IPS-18a (cell line): ENCODE measurements around the gene ORAI2.
"Not testable (repeated sequence)": the region's sequence is repeated elsewhere in the genome, so short reads cannot be mapped to it uniquely, and the experiment has no call there.

ENCODE experiments used
- H3K27ac ChIP-seq: one replicate; pipeline ENCODE4 v1.5.1; 2013; ENCODE audit warnings: low read length
- H3K27me3 ChIP-seq: one replicate; pipeline ENCODE4 v1.6.1; 2013; ENCODE audit warnings: mild to moderate bottlenecking, low read length; ENCODE audit not compliant: control insufficient read depth, insufficient read depth
- H3K36me3 ChIP-seq: one replicate; pipeline ENCODE4 v1.6.1; 2013; ENCODE audit warnings: low read depth, low read length; ENCODE audit not compliant: control insufficient read depth
- H3K4me1 ChIP-seq: one replicate; pipeline ENCODE4 v1.6.1; 2013; ENCODE audit warnings: low read depth, low read length; ENCODE audit not compliant: control insufficient read depth
- H3K4me3 ChIP-seq: one replicate; pipeline ENCODE4 v1.5.1; 2013; ENCODE audit warnings: low read length
- H3K9ac ChIP-seq: one replicate; pipeline ENCODE4 v1.6.1; 2013; ENCODE audit warnings: mild to moderate bottlenecking, low read length, moderate library complexity
- H3K9me3 ChIP-seq: one replicate; pipeline ENCODE4 v1.6.1; 2013; ENCODE audit warnings: low read depth, low read length; ENCODE audit not compliant: control insufficient read depth

ORAI2 gene

GRCh38 chr7:102451371-102452054, 18.1 kb downstream of the ORAI2 start:
- Histone ChIP-seq H3K27me3 (no peaks in the 10 kb centered on the region), H3K36me3 (peaks cover 9% of the 10 kb centered on the region), H3K4me1 (peaks cover 5% of the 10 kb centered on the region), H3K9ac (no peak overlapping the region), H3K9me3 (no peaks in the 10 kb centered on the region), H3K4me3 (no peak overlapping the region), H3K27ac (no peak overlapping the region)

GRCh38 chr7:102452451-102452850, 19.1 kb downstream of the ORAI2 start:
- no peak overlapping the region for H3K27ac ChIP-seq
- no peaks in the 10 kb centered on the region for H3K27me3 ChIP-seq
- no peaks in the 10 kb centered on the region for H3K9me3 ChIP-seq
- H3K4me3 ChIP-seq: no peak overlapping the region
- peaks cover 5% of the 10 kb centered on the region for H3K4me1 ChIP-seq
- H3K36me3 ChIP-seq: peaks cover 6% of the 10 kb centered on the region
- H3K9ac ChIP-seq: no peak overlapping the region

- Histone ChIP-seq H3K4me3 (no peak overlapping the region), H3K9ac (no peak overlapping the region), H3K36me3 (peaks cover 14% of the 10 kb centered on the region), H3K4me1 (peaks cover 5% of the 10 kb centered on the region), H3K27ac (no peak overlapping the region), H3K9me3 (no peaks in the 10 kb centered on the region), H3K27me3 (no peaks in the 10 kb centered on the region)
Observed at GRCh38 chr7:102453319-102453718, 19.9 kb downstream of the ORAI2 start.

- Histone ChIP-seq H3K27me3 (no peaks in the 10 kb centered on the region), H3K9ac (no peak overlapping the region), H3K27ac (no peak overlapping the region), H3K4me1 (peaks cover 5% of the 10 kb centered on the region), H3K36me3 (peaks cover 17% of the 10 kb centered on the region), H3K4me3 (no peak overlapping the region), H3K9me3 (no peaks in the 10 kb centered on the region)
Observed at GRCh38 chr7:102454468-102454867, 21.1 kb downstream of the ORAI2 start.

- H3K4me3 ChIP-seq, H3K27me3 ChIP-seq, H3K9me3 ChIP-seq, H3K9ac ChIP-seq, H3K27ac ChIP-seq, H3K4me1 ChIP-seq: not testable (repeated sequence)
- H3K36me3 ChIP-seq: peaks cover 17% of the 10 kb centered on the region
Observed at GRCh38 chr7:102454932-102455331, 21.6 kb downstream of the ORAI2 start.

- H3K27ac ChIP-seq: no peak overlapping the region
- no peaks in the 10 kb centered on the region for H3K27me3 ChIP-seq
- peaks cover 17% of the 10 kb centered on the region for H3K36me3 ChIP-seq
- H3K4me1 ChIP-seq: peaks cover 5% of the 10 kb centered on the region
- H3K9ac ChIP-seq: no peak overlapping the region
- no peak overlapping the region for H3K4me3 ChIP-seq
- no peaks in the 10 kb centered on the region for H3K9me3 ChIP-seq
Observed at GRCh38 chr7:102455596-102455995, 22.2 kb downstream of the ORAI2 start.

- Histone ChIP-seq H3K27me3 (no peaks in the 10 kb centered on the region), H3K27ac (no peak overlapping the region), H3K4me1 (peaks cover 4% of the 10 kb centered on the region), H3K36me3 (peaks cover 17% of the 10 kb centered on the region), H3K9ac (no peak overlapping the region), H3K9me3 (no peaks in the 10 kb centered on the region), H3K4me3 (no peak overlapping the region)
Observed at GRCh38 chr7:102456327-102456726, 23.0 kb downstream of the ORAI2 start.

GRCh38 chr7:102457352-102457924, 24.1 kb downstream of the ORAI2 start:
- no peaks in the 10 kb centered on the region for H3K4me1 ChIP-seq
- no peaks in the 10 kb centered on the region for H3K27me3 ChIP-seq
- H3K9me3 ChIP-seq: no peaks in the 10 kb centered on the region
- no peak overlapping the region for H3K27ac ChIP-seq
- H3K36me3 ChIP-seq: peaks cover 17% of the 10 kb centered on the region
- H3K9ac ChIP-seq: no peak overlapping the region
- no peak overlapping the region for H3K4me3 ChIP-seq

- H3K4me3 ChIP-seq: no peak overlapping the region
- H3K27me3 ChIP-seq: no peaks in the 10 kb centered on the region
- H3K9ac ChIP-seq: no peak overlapping the region
- H3K4me1 ChIP-seq: no peaks in the 10 kb centered on the region
- H3K27ac ChIP-seq: no peak overlapping the region
- H3K9me3 ChIP-seq: no peaks in the 10 kb centered on the region
- peaks cover 17% of the 10 kb centered on the region for H3K36me3 ChIP-seq
Observed at GRCh38 chr7:102459221-102459844, 26.0 kb downstream of the ORAI2 start.

GRCh38 chr7:102460467-102460866, 27.1 kb downstream of the ORAI2 start:
- H3K27me3 ChIP-seq: no peaks in the 10 kb centered on the region
- H3K4me3 ChIP-seq: no peak overlapping the region
- H3K9ac ChIP-seq: no peak overlapping the region
- no peaks in the 10 kb centered on the region for H3K4me1 ChIP-seq
- H3K9me3 ChIP-seq: no peaks in the 10 kb centered on the region
- H3K27ac ChIP-seq: no peak overlapping the region
- H3K36me3 ChIP-seq: peaks cover 17% of the 10 kb centered on the region

- no peaks in the 10 kb centered on the region for H3K27me3 ChIP-seq
- H3K4me1 ChIP-seq: no peaks in the 10 kb centered on the region
- peaks cover 3% of the 10 kb centered on the region for H3K36me3 ChIP-seq
- peak overlapping the region; percentile 91 for H3K9ac ChIP-seq
- peak overlapping the region; percentile 99 for H3K4me3 ChIP-seq
- H3K9me3 ChIP-seq: no peaks in the 10 kb centered on the region
- H3K27ac ChIP-seq: peak overlapping the region; percentile 57
Observed at GRCh38 chr7:102463841-102464576, 30.6 kb downstream of the ORAI2 start.
